Astrocyte of the spinal cord (primary cell): ENCODE measurements around the gene KRTAP4-11.

Experiments
- DNase-seq: peaks from one replicate; pipeline ENCODE4 v3.0.0; 2011; ENCODE audit warnings: low read depth, low spot score
- H3K4me3 ChIP-seq: 2 replicates; pipeline ENCODE4 v1.5.1; 2011; ENCODE audit warnings: low read depth, mild to moderate bottlenecking, low read length, moderate library complexity
- in situ Hi-C: cut with HindIII; loops from 2 replicates; pipeline ENCODE4 v1.10.0; 2017; ENCODE audit warnings: low sequenced_read_pairs
- TF ChIP-seq, protein P1 (sequence below): IDR thresholded peaks from 2 replicates; pipeline ENCODE4 v1.5.1; 2012; ENCODE audit warnings: low read depth, mild to moderate bottlenecking, low read length, inconsistent platforms

Gene KRTAP4-11

DNA sequence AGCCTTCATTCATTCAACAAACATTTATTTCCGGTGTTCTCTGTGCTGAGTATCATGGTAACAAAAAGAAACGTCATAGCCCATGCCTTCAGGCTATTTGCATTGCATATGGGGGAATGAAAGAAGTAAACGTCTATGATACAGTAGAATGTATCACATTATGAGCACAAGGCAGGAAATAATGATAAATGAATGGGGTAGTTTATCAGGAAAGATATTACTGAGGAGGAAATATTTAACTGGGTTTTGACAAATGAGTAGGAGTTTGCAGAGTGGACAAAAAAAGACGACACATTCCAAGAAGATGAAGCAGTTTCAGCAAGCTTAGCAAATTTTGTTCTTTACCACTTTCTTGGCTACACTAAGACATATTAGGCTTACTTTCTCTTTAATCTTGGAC, 35.5 kb downstream of the KRTAP4-11 start:
- in situ Hi-C loops = no loop called here
- TF ChIP-seq, protein P1, sequence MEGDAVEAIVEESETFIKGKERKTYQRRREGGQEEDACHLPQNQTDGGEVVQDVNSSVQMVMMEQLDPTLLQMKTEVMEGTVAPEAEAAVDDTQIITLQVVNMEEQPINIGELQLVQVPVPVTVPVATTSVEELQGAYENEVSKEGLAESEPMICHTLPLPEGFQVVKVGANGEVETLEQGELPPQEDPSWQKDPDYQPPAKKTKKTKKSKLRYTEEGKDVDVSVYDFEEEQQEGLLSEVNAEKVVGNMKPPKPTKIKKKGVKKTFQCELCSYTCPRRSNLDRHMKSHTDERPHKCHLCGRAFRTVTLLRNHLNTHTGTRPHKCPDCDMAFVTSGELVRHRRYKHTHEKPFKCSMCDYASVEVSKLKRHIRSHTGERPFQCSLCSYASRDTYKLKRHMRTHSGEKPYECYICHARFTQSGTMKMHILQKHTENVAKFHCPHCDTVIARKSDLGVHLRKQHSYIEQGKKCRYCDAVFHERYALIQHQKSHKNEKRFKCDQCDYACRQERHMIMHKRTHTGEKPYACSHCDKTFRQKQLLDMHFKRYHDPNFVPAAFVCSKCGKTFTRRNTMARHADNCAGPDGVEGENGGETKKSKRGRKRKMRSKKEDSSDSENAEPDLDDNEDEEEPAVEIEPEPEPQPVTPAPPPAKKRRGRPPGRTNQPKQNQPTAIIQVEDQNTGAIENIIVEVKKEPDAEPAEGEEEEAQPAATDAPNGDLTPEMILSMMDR = no peak
- DNase-seq = no peak
- H3K4me3 ChIP-seq = no peak overlapping the region

DNA sequence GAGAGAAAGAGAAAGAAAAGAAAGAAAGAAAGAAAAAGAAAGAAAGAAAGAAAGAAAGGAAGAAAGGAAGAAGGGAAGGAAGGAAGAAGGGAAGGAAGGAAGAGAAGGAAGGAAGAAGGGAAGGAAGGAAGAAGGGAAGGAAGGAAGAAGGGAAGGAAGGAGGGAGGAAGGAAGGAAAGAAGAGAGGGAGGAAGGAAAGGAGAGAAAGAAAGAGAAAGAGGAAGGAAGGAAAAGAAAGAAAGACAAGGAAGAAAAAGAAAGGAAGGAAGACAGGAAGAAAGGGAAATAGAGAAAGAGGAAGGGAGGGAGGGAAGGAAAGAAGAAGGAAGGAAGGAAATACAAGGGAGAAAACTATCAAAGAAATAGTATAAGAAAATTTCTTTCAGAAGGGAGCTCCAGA, 41.4 kb downstream of the KRTAP4-11 start:
- no peak overlapping the region for H3K4me3 ChIP-seq
- TF ChIP-seq, protein P1 = no peak
- in situ Hi-C loops = no loop called here
- no peak for DNase-seq

DNA sequence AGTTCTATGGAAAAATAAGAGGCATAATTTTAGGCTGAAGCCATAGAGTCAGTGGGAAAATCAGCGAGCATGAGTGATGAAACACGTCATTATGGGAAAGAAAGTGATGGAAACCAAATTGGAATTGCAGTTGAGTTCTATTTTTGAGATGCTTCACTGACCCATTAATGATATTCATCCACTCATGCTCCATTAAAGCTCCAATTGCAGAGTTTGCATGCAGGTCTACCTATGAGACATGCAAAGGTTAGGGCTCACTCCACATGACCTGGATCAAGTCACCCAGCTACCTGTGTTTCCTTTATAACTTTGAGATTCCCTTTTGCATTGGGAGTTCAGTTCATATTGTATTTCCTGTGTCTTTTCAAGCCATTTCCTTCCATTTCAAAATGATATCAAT, 44.5 kb downstream of the KRTAP4-11 start:
- TF ChIP-seq, protein P1 = no peak
- in situ Hi-C loops = no loop called here
- DNase-seq = no peak

DNA sequence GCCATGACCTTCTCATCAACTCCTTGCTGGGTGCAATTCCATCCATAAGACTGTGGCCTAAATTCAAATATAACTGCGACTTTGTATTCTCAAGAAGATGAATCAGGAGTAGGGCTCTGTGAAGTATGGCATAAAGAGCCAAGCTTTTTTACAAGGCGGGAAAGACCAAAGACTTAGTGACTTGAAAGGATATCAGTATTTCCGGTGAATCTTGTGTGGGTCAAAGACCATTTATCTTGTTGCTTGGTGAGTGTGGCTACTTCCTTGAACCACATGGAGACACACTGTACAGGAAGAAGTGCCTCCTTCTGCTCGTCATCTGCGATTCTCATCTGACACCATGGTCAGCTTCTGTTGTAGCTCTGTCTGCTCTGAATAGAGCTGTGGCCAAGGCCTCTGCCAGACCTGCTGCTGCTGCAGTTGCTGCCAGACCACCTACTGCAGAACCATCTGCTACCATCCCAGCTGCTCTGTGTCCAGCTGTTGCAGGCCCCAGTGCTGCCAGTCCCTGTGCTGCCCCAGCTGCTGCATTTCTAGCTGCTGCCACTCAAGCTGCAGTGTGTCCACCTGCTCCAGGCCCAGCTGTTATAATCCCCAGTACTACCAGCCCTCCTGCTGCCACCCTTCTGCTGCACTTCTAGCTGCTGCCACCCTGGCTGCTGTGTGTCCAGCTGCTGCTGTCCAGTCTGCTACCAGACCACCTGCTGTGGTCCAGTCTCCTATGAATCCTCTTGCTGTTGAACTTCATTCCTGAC, 46.4 kb downstream of the KRTAP4-11 start:
- in situ Hi-C loops = no loop called here
- no peak for DNase-seq
- TF ChIP-seq, protein P1 = no peak
- no peak overlapping the region for H3K4me3 ChIP-seq

More for the DNA sequence above, 44.5 kb downstream of the KRTAP4-11 start:
- no peak overlapping the region for H3K4me3 ChIP-seq

DNA sequence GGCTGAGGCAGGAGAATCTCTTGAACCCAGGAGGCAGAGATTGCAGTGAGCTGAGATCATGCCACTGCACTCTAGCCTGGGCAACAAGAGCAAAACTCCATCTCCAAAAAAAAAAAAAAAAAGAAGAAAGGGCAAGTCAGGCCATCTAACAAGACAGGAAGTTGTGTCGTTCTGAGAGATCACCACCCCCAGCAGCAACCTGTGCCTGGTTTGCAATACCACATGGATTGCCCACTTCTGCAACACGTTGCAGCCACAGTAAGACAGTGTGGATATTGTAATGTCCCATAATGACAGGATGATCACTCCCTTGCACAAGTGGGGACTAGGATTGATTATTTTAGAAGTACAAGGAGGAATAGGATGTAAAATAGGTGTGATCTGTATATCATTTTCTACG, 49.1 kb downstream of the KRTAP4-11 start:
- H3K4me3 ChIP-seq = no peak overlapping the region
- TF ChIP-seq, protein P1 = no peak
- in situ Hi-C loops = no loop called here
- no peak for DNase-seq

DNA sequence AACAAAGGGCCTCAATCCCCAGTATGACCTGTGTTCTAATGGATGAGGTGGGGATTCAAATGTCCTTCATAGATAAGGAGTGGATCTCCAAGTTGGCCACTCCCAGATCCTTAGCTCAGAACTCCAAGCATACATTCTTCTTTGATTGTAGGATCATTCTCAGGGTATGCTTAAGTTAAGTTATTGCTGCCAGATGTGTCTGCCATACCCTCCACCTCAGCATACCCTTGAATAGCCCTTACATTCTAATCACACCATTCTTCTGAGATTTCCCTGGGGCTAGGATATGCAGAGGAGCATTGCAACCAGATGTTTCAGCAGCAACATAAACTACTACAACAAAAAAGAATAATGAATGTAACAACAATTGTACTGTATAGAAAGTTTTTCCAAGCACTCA, 50.9 kb downstream of the KRTAP4-11 start:
- in situ Hi-C loops = no loop called here
- H3K4me3 ChIP-seq = no peak overlapping the region
- no peak for DNase-seq
- TF ChIP-seq, protein P1 = no peak
